Heart left ventricle (tissue), 13 donors: ENCODE measurements around the gene QSOX1.

ENCODE experiments used
- POLR2A ChIP-seq, 2 donors: fragments of 450-650 bp; IDR thresholded peaks; one replicate each; pipeline ENCODE4 v1.6.1; 2017; ENCODE audit warnings: antibody characterized with exemption in 2 of 2, mild to moderate bottlenecking in 2 of 2, moderate library complexity in 2 of 2
- TF ChIP-seq, protein P1 (sequence below), 12 donors: fragments of 200-600 bp; sonication (generic) in 4 of 12; IDR thresholded peaks; one replicate each; pipeline versions ENCODE4 v1.5.0 to v1.8.0; 2018 to 2022; ENCODE audit warnings: antibody characterized with exemption in 12 of 12, mild to moderate bottlenecking in 5 of 12
- donor health status: ischemic (EF 13 %, LVEDD 7.1; RV severe dilation, severe dysfunction).
- donor health status: DM: no; HTN: yes; CAD: no.
- donor health status: DM: no; HTN: no; CAD: no.
- donor health status: ischemic (EF 25% LVEDD 6.9; RV normal size, moderate dysfunction).
- donor health status: ischemic (EF 25% LVEDD 5.7; RV mildly dilated, moderate dysfunction).
- donor health status: ischemic (EF 35%, LVEDD 5.7; RV mildly dilated, moderate dysfunction).
- donor health status: nonischemic (EF 11% LVEDD 7.7; RV severe dilation, severe dysfunction).
- donor health status: DM: yes; HTN: yes; CAD: no.
- donor health status: PGD.
- donor health status: ischemic (EF 29% LVEDD 5.4; RV normal size, mild dysfunction).
- donor health status: nonischemic (EF 23%, LVEDD 6.1; RV moderate dilation, normal function).

DNA sequence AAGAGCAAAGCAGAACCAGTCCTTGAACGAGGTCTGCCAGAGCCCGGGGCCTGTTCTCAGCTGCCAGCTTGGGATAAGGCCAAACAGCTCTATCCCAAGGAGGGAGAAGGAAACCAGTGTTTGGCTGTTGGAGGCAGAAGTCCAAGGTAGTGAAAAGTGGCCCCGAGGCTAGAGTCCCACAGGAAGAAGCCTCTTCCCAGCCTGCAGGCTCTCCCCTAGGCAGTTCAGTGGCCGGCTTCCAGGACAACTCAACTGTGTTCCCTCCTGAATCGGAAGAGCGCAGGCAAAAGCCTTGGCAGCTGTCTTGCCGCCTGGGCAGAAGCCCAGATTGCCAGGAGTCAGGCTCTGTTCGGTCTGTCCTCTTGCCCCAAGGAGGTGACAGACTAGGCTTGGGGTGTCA lies 19.3 kb downstream of the QSOX1 start:
- TF ChIP-seq, protein P1, sequence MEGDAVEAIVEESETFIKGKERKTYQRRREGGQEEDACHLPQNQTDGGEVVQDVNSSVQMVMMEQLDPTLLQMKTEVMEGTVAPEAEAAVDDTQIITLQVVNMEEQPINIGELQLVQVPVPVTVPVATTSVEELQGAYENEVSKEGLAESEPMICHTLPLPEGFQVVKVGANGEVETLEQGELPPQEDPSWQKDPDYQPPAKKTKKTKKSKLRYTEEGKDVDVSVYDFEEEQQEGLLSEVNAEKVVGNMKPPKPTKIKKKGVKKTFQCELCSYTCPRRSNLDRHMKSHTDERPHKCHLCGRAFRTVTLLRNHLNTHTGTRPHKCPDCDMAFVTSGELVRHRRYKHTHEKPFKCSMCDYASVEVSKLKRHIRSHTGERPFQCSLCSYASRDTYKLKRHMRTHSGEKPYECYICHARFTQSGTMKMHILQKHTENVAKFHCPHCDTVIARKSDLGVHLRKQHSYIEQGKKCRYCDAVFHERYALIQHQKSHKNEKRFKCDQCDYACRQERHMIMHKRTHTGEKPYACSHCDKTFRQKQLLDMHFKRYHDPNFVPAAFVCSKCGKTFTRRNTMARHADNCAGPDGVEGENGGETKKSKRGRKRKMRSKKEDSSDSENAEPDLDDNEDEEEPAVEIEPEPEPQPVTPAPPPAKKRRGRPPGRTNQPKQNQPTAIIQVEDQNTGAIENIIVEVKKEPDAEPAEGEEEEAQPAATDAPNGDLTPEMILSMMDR (IDR thresholded peaks at IDR 0.05) = no peak
- no peak for TF ChIP-seq POLR2A (IDR thresholded peaks at IDR 0.05)
